Measurements from ENCODE around the gene SCRN1.
"Not testable (repeated sequence)": the region's sequence is repeated elsewhere in the genome, so short reads cannot be mapped to it uniquely, and the experiment has no call there.

Gene SCRN1

GRCh38 chr7:29962035-29962434 lies 27.6 kb downstream of the SCRN1 start:
- DNase-seq = no peak

GRCh38 chr7:29961611-29962010 lies 28.0 kb downstream of the SCRN1 start:
- not testable (repeated sequence) for DNase-seq

DNA sequence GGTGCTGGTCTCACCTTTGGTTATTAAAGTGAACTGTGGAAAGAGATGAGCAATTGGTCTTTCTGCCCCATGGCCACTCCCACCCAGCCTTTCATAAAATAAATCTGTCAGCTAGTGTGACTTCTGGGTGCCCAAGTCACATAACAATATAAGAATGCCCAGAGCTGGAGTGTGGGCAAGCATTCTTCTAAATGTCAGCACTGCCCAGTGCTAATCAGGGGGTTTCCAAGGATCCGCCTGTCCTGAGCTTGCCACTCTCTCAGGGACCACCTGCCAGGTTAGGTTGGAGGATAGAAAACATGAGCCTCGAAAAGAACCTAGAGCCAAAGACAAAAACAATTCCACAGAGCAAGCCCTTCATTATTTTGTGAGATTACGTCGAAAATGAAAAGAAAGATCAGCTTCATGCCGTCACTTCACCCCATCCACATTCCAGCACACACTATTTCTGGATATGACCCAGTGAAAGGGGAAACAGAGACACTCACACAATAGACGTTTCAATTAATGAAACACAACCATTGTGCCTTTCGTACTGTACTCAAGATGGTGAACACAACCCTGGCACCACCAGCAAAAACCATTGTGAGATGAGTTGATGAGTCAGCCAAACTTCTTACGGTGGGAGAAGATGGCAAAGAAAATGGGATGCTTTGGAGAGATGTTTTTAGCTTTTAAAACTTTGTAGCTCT lies 30.8 kb downstream of the SCRN1 start:
- no peak for DNase-seq

DNA sequence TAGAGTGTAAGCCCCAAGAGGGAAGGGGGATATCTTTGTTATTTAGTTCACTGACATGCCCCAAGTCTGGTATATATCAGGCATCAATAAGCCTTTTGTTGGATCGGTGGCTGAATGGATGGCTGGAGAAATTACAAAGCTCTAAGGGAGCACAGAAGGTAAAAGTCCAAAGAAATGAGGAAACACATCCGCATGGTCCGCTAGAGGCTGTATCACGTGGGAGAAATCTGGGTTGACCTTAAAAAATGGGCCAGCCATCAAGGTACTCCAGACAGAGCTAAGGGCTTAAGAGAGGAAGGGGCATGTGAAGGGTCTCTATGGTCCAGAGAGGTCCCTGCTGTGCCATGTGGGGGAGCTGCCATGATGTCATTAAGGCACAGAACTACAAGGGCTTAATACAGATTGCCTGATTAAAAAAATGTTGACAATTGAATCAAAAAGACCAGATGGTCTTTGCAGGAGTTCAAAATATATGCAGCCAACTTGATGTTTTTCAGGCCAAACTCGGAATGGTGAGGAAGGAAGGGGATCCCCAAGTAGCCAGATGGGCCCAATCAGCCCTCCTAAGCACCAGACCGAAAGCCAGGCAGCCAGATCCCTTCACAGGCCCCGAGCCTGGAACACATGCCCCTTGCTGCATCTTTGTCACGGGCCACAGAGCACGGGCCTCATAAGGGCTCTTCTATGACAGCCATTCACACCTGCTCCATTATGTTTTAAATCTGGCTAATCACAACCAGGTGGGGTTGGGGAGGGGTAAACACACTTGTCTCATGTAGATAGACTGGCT lies 31.9 kb downstream of the SCRN1 start:
- no peak for DNase-seq

- DNase-seq = no peak
These were observed 33.1 kb downstream of the SCRN1 start for GRCh38 chr7:29956487-29956836.

- DNase-seq = peak; percentile 45 to 74
These were observed 33.7 kb downstream of the SCRN1 start for GRCh38 chr7:29955799-29956486.

DNA sequence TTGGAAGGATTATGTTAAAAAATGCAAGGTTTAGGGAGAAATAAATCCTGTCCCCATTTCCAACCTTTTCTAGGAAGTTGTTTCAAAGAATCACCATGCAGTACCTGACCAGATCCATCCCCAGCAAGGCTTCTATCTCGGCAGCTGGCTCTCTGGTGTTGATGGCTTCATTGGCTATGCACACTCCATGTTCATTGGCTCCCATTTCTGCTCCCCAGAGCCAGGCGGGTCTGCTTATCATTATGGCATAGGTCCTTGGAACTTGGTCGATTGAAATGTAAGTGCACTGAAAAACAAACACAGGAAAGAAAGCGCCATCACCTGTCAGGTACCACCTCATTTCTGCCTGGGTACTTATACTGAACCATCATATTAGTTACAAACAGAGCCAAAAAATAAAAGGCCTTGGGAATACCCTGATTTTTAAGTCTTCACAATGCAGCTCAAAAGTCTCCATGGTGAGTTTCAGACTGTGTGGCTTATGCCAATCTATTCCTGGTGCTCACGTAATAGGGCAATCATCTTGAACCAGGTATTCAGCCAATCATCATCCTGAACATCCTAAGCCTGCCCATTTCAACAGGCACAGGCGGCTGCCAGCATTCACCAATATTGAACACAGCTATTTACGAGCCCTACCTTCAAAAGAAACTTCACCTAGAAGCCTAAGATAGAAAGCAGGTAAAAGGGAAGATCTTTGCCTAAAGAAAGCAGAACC lies 34.4 kb downstream of the SCRN1 start:
- DNase-seq = no peak

- no peak for DNase-seq
These were observed 35.8 kb downstream of the SCRN1 start for GRCh38 chr7:29953726-29954347.

GRCh38 chr7:29951206-29951605 lies 38.4 kb downstream of the SCRN1 start:
- DNase-seq = no peak

GRCh38 chr7:29950480-29950879 lies 39.1 kb downstream of the SCRN1 start:
- no peak for DNase-seq

DNA sequence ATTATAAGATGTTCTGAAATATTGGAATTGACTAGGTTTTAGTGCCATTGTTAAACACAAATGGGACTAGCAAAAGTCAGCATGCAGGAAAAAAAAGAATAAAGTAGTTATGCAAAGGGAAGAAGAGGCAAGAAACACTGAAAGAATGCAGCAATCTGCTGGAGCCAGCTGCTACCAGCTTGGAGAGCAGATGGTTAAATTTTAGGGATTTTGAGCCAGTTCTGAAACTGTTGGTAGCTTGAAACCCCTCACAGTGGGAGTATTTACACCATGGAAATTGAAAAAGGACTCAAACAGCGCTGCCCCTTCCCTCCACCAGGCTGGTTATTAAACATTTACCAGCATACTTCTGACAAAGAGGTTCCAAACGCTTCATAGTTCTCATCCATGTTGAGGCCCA lies 41.0 kb downstream of the SCRN1 start:
- no peak for DNase-seq

DNA sequence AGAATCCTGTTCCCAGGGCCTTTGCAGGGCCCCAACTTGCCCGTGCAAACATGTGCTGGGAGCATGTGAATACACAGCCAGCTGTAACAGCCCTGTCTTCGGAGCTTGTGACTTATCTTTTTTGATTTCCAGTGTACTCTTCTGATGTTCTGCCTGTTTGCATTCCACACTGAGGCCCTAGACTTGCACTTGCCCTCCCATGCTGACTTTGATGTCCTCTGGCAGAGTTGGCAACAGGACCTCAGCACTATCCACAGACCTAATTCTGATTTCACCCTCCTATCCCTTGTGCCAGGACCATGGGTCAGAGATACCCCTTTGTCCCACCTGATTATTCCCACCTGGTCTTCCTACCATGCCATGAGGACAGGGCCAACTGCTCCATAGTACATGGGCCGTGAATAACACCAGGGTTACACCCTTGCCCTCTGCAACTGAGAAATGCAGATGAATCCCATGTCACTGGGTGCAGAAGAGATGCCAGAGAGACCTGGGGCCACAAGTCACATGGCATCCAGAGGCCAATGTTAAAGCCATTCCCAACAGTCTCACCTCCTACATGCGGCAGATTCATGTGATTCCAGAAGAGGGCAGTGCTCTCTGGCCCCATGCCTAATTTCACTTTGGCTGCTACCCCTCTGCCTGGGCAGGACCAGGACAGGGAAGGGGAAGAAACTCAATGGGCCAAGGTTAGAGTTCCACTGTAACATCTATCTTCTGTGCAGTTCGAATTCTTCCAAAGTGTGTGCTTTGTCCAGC lies 43.0 kb downstream of the SCRN1 start:
- DNase-seq = peak in 1 of 2 experiments; percentile 4

GRCh38 chr7:29945259-29945809 lies 44.3 kb downstream of the SCRN1 start:
- no peak for DNase-seq

- DNase-seq = no peak
These were observed 49.4 kb downstream of the SCRN1 start for GRCh38 chr7:29940199-29940598.

- no peak for DNase-seq
These were observed 52.5 kb downstream of the SCRN1 start for GRCh38 chr7:29937132-29937531.

DNA sequence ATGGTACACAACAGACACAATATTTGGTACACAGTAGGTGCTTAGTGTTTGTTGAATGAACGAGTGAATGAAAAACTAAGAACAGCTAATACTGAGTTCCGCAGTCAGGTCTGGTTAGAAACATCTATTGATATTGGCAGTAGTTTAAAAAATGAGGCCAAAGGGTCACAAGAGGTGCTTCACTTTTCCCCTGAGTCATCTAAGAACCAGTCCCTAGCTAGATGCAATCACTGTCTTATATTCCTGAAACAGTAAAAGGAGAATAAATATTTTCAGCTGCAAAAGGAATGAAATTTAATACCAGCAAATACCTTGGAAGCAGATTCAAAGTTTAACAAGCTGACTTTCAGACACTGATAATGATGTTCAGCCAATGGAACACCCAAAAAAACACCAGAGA lies 54.5 kb downstream of the SCRN1 start:
- DNase-seq = no peak

GRCh38 chr7:29929018-29929807 lies 60.4 kb downstream of the SCRN1 start:
- no peak for DNase-seq

- DNase-seq = no peak
These were observed 62.9 kb downstream of the SCRN1 start for GRCh38 chr7:29926741-29927140.

DNA sequence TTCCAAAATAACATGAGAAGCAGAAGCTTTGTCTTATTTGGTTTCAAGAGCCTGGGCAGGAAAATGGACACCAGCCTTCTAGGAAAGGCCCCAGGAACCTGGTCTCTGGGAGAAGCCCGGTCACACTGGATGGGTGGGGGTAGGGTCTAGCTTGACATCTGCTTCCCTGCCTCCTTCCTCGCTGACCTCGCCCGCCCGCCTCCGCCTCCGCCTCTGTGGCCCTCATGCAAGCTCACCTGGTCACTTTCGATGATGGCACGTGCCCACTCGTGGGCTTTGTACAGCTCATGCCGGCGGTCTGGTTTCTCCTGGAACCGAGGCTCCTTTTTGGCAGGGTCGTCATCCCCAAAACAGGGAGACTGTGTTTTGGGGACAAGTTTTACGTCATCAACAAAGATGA lies 63.4 kb downstream of the SCRN1 start:
- DNase-seq = no peak

DNA sequence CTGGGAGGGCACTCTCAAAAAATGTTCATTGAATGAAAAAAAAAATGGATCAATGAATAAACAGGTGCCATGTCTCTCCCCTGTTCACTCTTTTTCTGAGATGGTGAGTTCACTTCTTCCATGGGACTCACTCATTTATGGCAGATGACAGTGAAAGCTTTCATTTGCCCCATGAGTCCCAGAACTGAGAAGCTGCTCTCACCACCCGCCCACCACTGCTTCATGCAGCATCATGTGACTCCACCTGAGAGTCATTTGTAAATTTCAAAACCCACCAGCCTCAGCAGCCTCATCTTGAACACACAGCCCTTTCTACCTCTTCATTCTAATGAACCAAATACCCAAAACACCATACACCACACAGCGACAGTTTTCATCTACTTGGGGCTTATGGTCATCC lies 64.9 kb downstream of the SCRN1 start:
- DNase-seq = no peak

DNA sequence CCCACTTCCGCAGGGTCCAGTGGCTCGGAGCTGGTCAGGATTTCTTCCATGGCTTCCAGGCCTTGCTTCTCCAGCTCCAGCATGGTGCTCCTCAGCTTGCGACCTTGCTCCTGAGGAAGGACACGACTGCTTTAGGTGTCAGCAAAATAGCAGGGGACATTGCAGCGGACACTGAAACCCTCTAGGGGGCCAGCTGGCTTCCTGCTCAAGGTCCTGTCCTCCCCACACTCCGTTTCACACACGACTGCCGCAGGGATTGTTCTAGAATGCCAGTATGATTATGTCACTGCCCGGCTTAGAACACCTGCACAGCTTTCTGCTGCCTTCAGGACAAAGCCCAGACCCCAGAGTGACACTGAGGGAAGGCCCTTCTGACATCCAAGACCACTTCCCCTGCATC lies 65.6 kb downstream of the SCRN1 start:
- DNase-seq = no peak
